HG02642 (cell line): ENCODE data around the gene SLITRK1.

Source experiments
- ATAC-seq: cut with Tn5 transposase; IDR thresholded peaks from one replicate; pipeline ENCODE4 v1.9.1; 2021; ENCODE audit warnings: mild to moderate bottlenecking; ENCODE audit not compliant: unreplicated experiment, poor library complexity

The SLITRK1 gene

DNA sequence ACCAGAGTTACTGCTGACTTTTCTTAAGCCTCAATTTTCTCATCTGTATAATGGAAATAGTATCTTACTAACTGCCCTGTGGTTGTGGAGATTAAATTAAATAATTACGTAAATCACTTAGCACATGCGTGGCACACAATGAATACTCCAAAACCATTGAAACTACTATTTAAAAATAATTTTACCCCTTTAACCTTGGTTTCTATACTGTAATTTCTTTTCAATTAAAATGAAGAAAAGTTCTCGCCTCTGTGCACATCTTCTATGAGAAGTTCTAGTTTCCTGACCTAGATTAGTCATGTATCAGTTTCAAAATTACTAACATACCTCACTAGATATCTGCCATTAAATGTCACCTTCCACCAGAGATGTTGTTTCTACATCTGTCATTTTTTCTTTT, 5.7 kb downstream of the SLITRK1 start:
- peak; percentile 61 for ATAC-seq

GRCh38 chr13:83867708-83868107, 14.6 kb downstream of the SLITRK1 start:
- ATAC-seq = no peak

DNA sequence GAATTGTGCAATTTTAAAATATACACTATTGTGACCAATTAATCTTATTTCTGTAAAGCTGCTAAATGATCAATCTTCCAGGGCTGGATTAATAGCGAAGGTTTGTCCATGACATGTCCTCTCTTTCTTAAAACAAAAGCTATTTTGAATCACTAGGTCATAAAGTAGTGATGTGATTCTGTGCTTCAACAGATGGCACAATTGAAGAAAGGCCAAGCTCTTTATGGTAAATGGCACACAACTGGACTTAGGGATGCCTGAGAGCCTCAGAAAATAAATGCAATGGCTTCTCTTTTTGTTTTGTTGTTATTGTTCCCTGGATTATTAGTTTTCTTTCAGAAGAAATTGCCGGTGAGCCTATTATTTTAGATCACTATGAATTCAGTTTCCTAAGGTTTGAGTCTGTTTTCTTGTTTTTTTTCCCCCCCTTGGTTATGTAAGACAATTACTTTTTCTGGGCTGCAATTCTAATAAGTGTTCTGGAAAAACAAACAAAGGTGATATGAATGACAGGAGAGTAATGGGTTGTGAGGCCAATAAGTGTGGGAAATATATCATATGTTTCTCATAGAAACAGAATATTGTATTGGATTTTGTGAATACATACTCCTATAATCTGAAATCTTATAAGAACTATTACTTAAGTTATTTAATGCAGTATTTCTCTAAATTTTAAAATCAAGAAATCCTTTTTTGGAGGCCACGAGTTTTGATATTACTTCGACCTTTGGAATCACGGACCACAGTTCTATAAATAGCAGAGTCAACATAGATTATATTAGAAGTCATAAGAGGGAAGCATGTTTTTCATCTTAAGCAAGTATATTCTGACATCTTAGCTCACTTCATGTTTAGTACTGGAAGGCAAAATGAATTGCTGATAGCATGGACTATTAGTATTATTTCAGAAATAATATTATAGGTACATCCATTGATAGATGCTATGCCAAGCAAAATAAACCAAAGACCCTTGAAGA, 16.8 kb downstream of the SLITRK1 start:
- ATAC-seq = no peak

DNA sequence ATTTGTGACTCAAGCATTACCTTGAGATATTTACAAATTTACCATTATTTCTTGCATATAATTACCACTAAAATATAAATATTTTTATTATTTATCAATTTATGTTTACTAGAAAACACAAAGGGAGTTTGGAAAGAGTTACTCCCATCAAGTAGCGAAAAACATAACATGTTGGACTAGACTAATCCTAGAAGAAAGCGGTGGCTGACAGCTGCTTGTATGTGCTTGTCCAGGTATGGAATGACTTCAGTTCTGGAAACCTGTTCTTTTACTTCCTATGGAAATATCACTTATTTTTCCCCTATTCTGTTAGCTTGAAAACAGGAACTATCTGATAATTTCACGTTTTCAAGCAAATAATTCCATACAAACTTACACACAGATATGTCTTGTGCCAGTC, 28.5 kb downstream of the SLITRK1 start:
- ATAC-seq = no peak

- ATAC-seq = no peak
These were observed 37.2 kb downstream of the SLITRK1 start for GRCh38 chr13:83845106-83845505.

GRCh38 chr13:83839146-83839545, 43.1 kb downstream of the SLITRK1 start:
- ATAC-seq = no peak

DNA sequence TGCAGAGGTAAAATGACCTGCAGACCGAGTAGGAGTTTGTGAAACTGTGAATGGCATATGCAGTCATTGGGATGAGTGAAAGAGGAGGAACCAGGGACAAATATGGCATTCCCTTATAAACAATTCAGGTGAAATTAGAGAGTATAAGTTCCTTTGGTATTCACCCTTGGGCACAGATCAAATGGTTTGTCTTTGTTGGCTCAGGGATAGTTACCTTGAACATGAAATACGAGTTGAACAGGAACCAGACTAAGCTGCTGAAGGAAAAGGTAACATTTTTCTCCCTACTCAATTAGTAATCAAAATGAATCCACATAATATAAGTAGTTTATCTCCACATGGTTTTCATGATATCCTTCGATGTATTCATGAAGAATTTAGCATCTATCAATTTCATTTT, 50.5 kb downstream of the SLITRK1 start:
- no peak for ATAC-seq

GRCh38 chr13:83829810-83830209, 52.5 kb downstream of the SLITRK1 start:
- ATAC-seq = no peak

- no peak for ATAC-seq
These were observed 54.9 kb downstream of the SLITRK1 start for GRCh38 chr13:83827338-83827737.
